Activated naive CD8-positive, alpha-beta T cell treated with anti-CD3 and anti-CD28 coated beads, Interleukin-2, amount 50 U/mL, for 16 hours (primary cell): ENCODE measurements around the gene MPZ.
A peak's percentile ranks its signal among the peaks of the same experiment; 100 is the strongest.
"Not testable (repeated sequence)": the region's sequence is repeated elsewhere in the genome, so short reads cannot be mapped to it uniquely, and the experiment has no call there.

ENCODE experiments used
- DNase-seq: peaks from one replicate; pipeline ENCODE4 v3.0.0-alpha.2; 2020; ENCODE audit warnings: low read depth, low spot score

Gene MPZ

GRCh38 chr1:161300478-161300877 is 9.3 kb downstream of the MPZ start:
- DNase-seq = no peak

GRCh38 chr1:161299347-161299746 is 10.4 kb downstream of the MPZ start:
- no peak for DNase-seq

GRCh38 chr1:161298116-161298515 is 11.7 kb downstream of the MPZ start:
- no peak for DNase-seq

GRCh38 chr1:161297415-161297814 is 12.4 kb downstream of the MPZ start:
- DNase-seq = no peak

- DNase-seq = no peak
Measured at GRCh38 chr1:161290779-161291178, 19.0 kb downstream of the MPZ start.

GRCh38 chr1:161287482-161288054 is 22.2 kb downstream of the MPZ start:
- no peak for DNase-seq

GRCh38 chr1:161285521-161285920 is 24.2 kb downstream of the MPZ start:
- no peak for DNase-seq

- DNase-seq = no peak
Measured at GRCh38 chr1:161285113-161285512, 24.7 kb downstream of the MPZ start.

GRCh38 chr1:161282991-161283390 is 26.8 kb downstream of the MPZ start:
- no peak for DNase-seq

- DNase-seq = no peak
Measured at GRCh38 chr1:161274874-161275273, 34.9 kb downstream of the MPZ start.

- DNase-seq = no peak
Measured at GRCh38 chr1:161273402-161273801, 36.4 kb downstream of the MPZ start.

- DNase-seq = no peak
Measured at GRCh38 chr1:161267321-161267720, 42.4 kb downstream of the MPZ start.

GRCh38 chr1:161266836-161267235 is 42.9 kb downstream of the MPZ start:
- DNase-seq = no peak

- no peak for DNase-seq
Measured at GRCh38 chr1:161266202-161266601, 43.6 kb downstream of the MPZ start.

- no peak for DNase-seq
Measured at GRCh38 chr1:161265305-161265704, 44.5 kb downstream of the MPZ start.

- no peak for DNase-seq
Measured at GRCh38 chr1:161261261-161262235, 48.2 kb downstream of the MPZ start.

GRCh38 chr1:161260376-161261260 is 49.1 kb downstream of the MPZ start:
- DNase-seq = no peak

GRCh38 chr1:161259765-161260164 is 50.0 kb downstream of the MPZ start:
- DNase-seq = no peak

GRCh38 chr1:161259345-161259702 is 50.4 kb downstream of the MPZ start:
- no peak for DNase-seq

- peak; percentile 18 for DNase-seq
Measured at GRCh38 chr1:161258439-161259344, 51.1 kb downstream of the MPZ start, which contains the start of gene PCP4L1. Gene PCP4L1, plus strand, starts transcription at chr1:161258745. Its CDS starts 230 bp downstream, at chr1:161258975.

GRCh38 chr1:161257109-161257508 is 52.7 kb downstream of the MPZ start:
- DNase-seq = not testable (repeated sequence)
